Effector memory CD8-positive, alpha-beta T cell (primary cell): ENCODE measurements around the gene NR6A1.

Experiments
- ATAC-seq: fragments of 150-1000 bp; cut with Tn5 transposase; replicated peaks from 2 replicates; pipeline ENCODE4 v1.10.0; 2021; ENCODE audit warnings: mild to moderate bottlenecking, moderate library complexity
- DNase-seq, 3 experiments: peaks; one replicate each; pipeline ENCODE4 v3.0.0; 2021
- H3K27ac Mint-ChIP-seq, 2 donors: one replicate each; pipeline ENCODE4 v1.8.0; 2022; ENCODE audit warnings: mild to moderate bottlenecking in 2 of 2, mixed read lengths in 2 of 2, moderate library complexity in 2 of 2
- H3K27me3 Mint-ChIP-seq, 2 donors: one replicate each; pipeline ENCODE4 v1.8.0; 2022; ENCODE audit warnings: mixed read lengths in 2 of 2
- H3K36me3 Mint-ChIP-seq: one replicate; pipeline ENCODE4 v1.8.0; 2022; ENCODE audit warnings: mild to moderate bottlenecking, moderate library complexity, mixed read lengths; ENCODE audit not compliant: insufficient read depth
- H3K4me1 Mint-ChIP-seq, 2 donors: one replicate each; pipeline ENCODE4 v1.8.0; 2022; ENCODE audit warnings: low read depth in 2 of 2, mixed read lengths in 2 of 2
- H3K4me3 Mint-ChIP-seq, 2 donors: one replicate each; pipeline ENCODE4 v1.8.0; 2022; ENCODE audit warnings: mild to moderate bottlenecking in 2 of 2, mixed read lengths in 2 of 2, moderate library complexity in 2 of 2
- H3K9me3 Mint-ChIP-seq, 2 donors: one replicate each; pipeline ENCODE4 v1.8.0; 2022; ENCODE audit warnings: mixed read lengths in 2 of 2

NR6A1 gene

GRCh38 chr9:124511426-124511840 is 259.7 kb downstream of the NR6A1 start:
- H3K4me1 Mint-ChIP-seq: peaks cover 0 to 4% of the 10 kb centered on the region in 2 donors
- ATAC-seq: no peak
- DNase-seq: no peak
- H3K4me3 Mint-ChIP-seq: no peak overlapping the region
- H3K36me3 Mint-ChIP-seq: no peaks in the 10 kb centered on the region
- no peak overlapping the region for H3K27ac Mint-ChIP-seq
- H3K27me3 Mint-ChIP-seq: peaks cover 16 to 47% of the 10 kb centered on the region in 2 donors
- no peaks in the 10 kb centered on the region for H3K9me3 Mint-ChIP-seq

GRCh38 chr9:124510650-124511425 is 260.3 kb downstream of the NR6A1 start:
- DNase-seq: no peak
- H3K27ac Mint-ChIP-seq: no peak overlapping the region
- H3K4me3 Mint-ChIP-seq: no peak overlapping the region
- ATAC-seq: no peak
- no peaks in the 10 kb centered on the region for H3K9me3 Mint-ChIP-seq
- H3K4me1 Mint-ChIP-seq: peaks cover 0 to 4% of the 10 kb centered on the region in 2 donors
- peaks cover 21 to 52% of the 10 kb centered on the region in 2 donors for H3K27me3 Mint-ChIP-seq
- no peaks in the 10 kb centered on the region for H3K36me3 Mint-ChIP-seq

- Mint-ChIP-seq H3K4me3 (no peak overlapping the region), H3K27ac (no peak overlapping the region), H3K27me3 (peaks cover 35 to 67% of the 10 kb centered on the region in 2 donors), H3K36me3 (no peaks in the 10 kb centered on the region), H3K4me1 (peaks cover 7 to 16% of the 10 kb centered on the region in 2 donors), H3K9me3 (no peaks in the 10 kb centered on the region)
- DNase-seq (no peak), ATAC-seq (no peak)
These were observed 263.2 kb downstream of the NR6A1 start for GRCh38 chr9:124507880-124508423.

- peaks cover 36 to 65% of the 10 kb centered on the region in 2 donors for H3K27me3 Mint-ChIP-seq
- H3K4me1 Mint-ChIP-seq: peaks cover 7 to 16% of the 10 kb centered on the region in 2 donors
- H3K4me3 Mint-ChIP-seq: no peak within 1 kb of the TSS
- no peaks in the 10 kb centered on the region for H3K36me3 Mint-ChIP-seq
- H3K9me3 Mint-ChIP-seq: no peaks in the 10 kb centered on the region
- DNase-seq: no peak
- H3K27ac Mint-ChIP-seq: no peak within 1 kb of the TSS
- no peak for ATAC-seq
These were observed 263.9 kb downstream of the NR6A1 start, which contains the start of gene NR5A1 for GRCh38 chr9:124506931-124507879. NR5A1 (minus strand) TSS chr9:124507399; CDS start chr9:124503395, 4,004 bp downstream.

- H3K4me1 Mint-ChIP-seq: peaks cover 7 to 11% of the 10 kb centered on the region in 2 donors
These were observed 264.7 kb downstream of the NR6A1 start for GRCh38 chr9:124506433-124506832.

GRCh38 chr9:124505901-124506346 is 265.2 kb downstream of the NR6A1 start:
- Mint-ChIP-seq H3K4me3 (no peak overlapping the region), H3K4me1 (peaks cover 7 to 11% of the 10 kb centered on the region in 2 donors), H3K27ac (no peak overlapping the region), H3K27me3 (peaks cover 41 to 65% of the 10 kb centered on the region in 2 donors), H3K9me3 (no peaks in the 10 kb centered on the region), H3K36me3 (no peaks in the 10 kb centered on the region)
- DNase-seq: no peak
- no peak for ATAC-seq

More at GRCh38 chr9:124506433-124506832, 264.7 kb downstream of the NR6A1 start:
- H3K4me3 Mint-ChIP-seq: no peak overlapping the region
- peaks cover 36 to 65% of the 10 kb centered on the region in 2 donors for H3K27me3 Mint-ChIP-seq
- no peak overlapping the region for H3K27ac Mint-ChIP-seq
- H3K9me3 Mint-ChIP-seq: no peaks in the 10 kb centered on the region
- no peak for DNase-seq
- no peak for ATAC-seq
- no peaks in the 10 kb centered on the region for H3K36me3 Mint-ChIP-seq

- DNase-seq (no peak), ATAC-seq (no peak)
- Mint-ChIP-seq H3K27me3 (peaks cover 45 to 66% of the 10 kb centered on the region in 2 donors), H3K27ac (no peak overlapping the region), H3K4me3 (peak overlapping the region; percentile 44 to 60), H3K36me3 (no peaks in the 10 kb centered on the region), H3K4me1 (peaks cover 7 to 11% of the 10 kb centered on the region in 2 donors), H3K9me3 (no peaks in the 10 kb centered on the region)
These were observed 265.9 kb downstream of the NR6A1 start for GRCh38 chr9:124505006-124505900.

- Mint-ChIP-seq H3K27ac (no peak overlapping the region), H3K4me1 (peaks cover 7 to 11% of the 10 kb centered on the region in 2 donors), H3K27me3 (peaks cover 49 to 73% of the 10 kb centered on the region in 2 donors), H3K9me3 (no peaks in the 10 kb centered on the region), H3K36me3 (no peaks in the 10 kb centered on the region), H3K4me3 (no peak overlapping the region)
- no peak for DNase-seq
- no peak for ATAC-seq
These were observed 266.5 kb downstream of the NR6A1 start for GRCh38 chr9:124504530-124505005.

GRCh38 chr9:124503713-124504529 is 267.2 kb downstream of the NR6A1 start:
- Mint-ChIP-seq H3K4me1 (peaks cover 7 to 11% of the 10 kb centered on the region in 2 donors), H3K27ac (no peak overlapping the region), H3K4me3 (peak overlapping the region; percentile 69 to 70), H3K36me3 (no peaks in the 10 kb centered on the region), H3K27me3 (peaks cover 55 to 78% of the 10 kb centered on the region in 2 donors), H3K9me3 (no peaks in the 10 kb centered on the region)
- ATAC-seq: no peak
- DNase-seq: no peak

GRCh38 chr9:124502711-124503702 is 268.1 kb downstream of the NR6A1 start:
- H3K36me3 Mint-ChIP-seq: no peaks in the 10 kb centered on the region
- H3K4me1 Mint-ChIP-seq: peaks cover 7 to 11% of the 10 kb centered on the region in 2 donors
- ATAC-seq (no peak), DNase-seq (no peak)
- peaks cover 55 to 78% of the 10 kb centered on the region in 2 donors for H3K27me3 Mint-ChIP-seq
- no peak overlapping the region for H3K27ac Mint-ChIP-seq
- peak overlapping the region; percentile 69 to 70 for H3K4me3 Mint-ChIP-seq
- no peaks in the 10 kb centered on the region for H3K9me3 Mint-ChIP-seq
